Stimulated activated CD4-positive, alpha-beta T cell treated with anti-CD3 and anti-CD28 coated beads, Interleukin-15, amount 100 ng/mL, for 1 hour (primary cell): Measurements from ENCODE around the gene C11orf97.
"Not testable (repeated sequence)": the region's sequence is repeated elsewhere in the genome, so short reads cannot be mapped to it uniquely, and the experiment has no call there.

ENCODE experiments used
- DNase-seq, 2 donors: peaks; one replicate each; pipeline ENCODE4 v3.0.0-alpha.2; 2020; ENCODE audit warnings: low read depth in 1 of 2, low spot score in 1 of 2

The C11orf97 gene, protein sequence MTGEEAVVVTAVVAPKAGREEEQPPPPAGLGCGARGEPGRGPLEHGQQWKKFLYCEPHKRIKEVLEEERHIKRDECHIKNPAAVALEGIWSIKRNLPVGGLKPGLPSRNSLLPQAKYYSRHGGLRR

DNA sequence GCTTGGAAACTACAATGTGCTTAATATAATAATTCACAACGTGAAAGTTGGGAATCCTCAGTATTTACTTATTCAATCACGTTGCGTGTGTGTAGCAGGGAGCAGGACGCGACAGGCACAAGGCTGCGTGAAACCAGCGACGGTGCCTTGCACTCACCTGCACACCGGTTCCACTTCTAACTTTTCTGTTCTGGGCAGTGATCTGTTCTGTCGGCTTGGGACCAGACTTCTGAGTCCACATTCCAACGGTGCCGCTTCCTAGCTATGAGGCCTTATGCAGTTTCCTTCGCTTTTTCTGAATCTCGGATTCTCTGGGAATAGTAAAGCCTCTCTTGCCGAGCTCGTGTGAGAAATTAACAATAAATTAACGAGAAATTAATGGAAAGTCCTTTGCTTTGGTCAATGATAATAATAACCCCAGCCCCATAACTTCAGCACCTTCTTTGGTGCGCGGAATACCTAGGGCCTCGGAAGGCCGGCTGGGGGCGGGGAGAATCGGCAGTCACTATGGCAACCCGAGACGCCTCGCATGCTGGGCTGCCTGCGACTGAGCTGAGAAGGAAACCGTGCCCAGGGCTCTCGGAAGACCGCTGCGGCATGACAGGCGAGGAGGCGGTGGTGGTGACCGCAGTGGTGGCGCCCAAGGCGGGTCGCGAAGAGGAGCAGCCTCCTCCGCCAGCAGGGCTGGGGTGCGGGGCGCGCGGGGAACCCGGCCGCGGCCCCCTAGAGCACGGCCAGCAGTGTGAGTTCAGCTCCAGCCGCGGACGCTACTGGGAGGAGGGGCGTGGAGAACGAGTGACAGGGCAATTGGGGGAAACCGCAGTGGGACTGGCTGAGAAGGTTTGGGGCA, at the start of gene C11orf97:
Gene C11orf97 (plus strand): TSS at position 530 of the 850 bp plus-strand sequence. CDS start 68 bp downstream, at position 598.
- peak; percentile 13 to 35 for DNase-seq

DNA sequence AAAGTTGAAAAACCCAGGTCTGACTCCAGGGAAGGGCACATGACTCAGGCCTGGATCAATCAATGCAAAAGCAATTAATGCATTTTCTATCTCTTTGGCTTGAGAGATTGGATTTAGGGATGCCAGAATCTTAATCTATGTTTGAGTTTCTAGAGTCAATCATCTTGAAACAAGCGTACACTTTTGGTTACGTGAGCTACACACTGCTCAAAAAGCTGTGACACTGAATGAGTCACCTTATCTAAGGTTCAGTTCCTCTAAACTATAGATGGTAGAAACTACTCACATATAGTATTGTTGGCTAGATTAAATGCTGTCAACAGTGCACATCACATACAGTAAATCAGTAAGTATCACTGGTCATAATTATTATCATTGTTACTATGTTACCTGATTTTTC, 42.8 kb upstream of the C11orf97 start:
- no peak for DNase-seq

DNA sequence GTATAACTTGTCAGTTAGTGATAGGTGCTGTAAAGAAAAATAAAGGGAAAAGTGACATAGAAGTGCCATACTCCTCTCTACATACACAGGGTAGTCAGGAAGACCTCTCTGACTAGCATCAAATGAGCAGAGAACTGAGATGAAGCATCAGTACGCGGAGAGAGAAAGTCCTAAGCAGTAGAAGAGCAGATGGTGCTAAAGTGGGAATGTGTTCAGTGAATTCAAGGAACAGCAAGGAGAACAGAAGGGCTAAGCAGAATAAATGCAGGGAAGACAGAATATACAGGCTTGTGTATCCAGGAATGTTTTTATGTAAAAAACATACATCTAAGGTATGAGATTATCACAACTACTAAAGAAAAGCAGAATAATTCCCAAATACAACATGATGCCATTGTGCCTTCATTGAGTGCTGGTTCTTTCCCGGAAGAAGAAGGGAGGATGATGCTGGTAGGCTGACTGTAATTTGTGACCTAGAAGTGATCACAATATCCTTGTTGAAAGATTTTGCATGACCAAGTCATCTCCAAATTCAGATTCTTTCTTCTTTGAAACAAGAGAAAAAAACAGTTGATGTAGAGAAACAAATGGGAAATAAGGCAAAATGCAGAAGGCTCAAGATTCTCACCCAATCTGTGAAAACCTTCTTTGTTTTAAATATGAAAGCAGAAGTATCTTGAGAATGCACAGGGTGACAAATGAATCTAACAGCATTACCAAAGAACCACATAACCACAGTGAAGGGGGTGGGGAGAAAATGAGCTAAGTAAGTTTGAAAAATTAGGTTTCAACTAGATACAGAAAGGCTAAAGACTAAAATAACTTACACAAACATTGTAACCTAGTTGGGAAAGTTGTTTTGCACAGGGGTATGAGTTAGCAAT, 39.1 kb upstream of the C11orf97 start:
- DNase-seq, result no peak

DNA sequence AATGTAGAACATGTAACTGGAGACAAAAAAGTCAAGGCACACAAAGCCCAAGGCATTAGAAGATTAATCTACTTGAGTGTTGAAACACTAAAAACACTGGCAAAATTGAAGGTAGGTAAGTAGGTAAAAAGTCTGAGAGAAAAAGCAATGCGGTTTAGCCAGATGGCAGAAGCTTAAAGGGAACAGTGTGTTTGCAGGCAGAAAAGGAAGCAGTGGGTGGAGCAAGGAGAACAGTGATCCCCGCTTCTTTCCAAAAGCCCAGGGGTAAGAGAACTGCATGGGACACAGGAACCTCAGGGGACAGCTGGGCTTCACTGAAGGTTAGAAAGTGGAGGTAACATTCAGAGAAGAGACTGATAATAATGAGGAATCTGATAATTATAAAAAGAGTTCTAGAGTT, 34.6 kb upstream of the C11orf97 start:
- no peak for DNase-seq

DNA sequence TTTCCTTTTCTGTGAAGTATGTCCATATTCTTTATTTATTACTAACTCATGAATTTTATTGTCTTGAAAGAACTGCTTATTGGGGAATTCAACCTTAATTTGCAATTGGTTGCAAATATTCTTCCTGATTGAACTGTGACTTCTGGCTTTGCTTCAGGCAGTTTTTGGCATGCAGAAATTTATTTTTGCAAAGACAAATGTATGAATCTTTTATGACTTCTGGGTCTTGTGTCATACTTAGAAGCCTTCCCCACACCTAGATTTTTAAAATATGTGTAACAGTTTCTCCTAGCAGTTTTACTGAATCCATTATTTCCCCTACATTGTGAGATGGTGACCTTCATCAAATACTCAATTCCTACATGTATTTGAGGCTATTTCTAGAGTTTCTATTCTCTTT, 30.9 kb upstream of the C11orf97 start:
- DNase-seq, result no peak

DNA sequence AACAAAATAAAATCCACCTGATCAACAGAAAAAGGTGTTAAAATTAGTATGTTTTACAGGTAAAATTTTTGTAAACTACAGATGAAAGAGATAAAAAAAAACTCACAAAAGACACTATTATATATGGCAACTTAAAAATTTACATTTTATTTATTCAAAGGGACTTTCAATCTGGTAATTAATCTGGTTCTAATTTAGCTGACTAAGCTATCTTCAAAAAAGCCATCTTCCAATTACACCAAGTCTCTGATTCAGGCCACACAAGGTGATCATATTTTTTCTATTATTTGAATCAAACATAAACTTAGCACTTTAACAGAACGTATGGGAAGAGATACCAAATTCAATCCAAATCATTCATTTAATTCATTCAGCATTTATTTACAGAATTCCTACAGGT, 26.2 kb upstream of the C11orf97 start:
- DNase-seq, result no peak

DNA sequence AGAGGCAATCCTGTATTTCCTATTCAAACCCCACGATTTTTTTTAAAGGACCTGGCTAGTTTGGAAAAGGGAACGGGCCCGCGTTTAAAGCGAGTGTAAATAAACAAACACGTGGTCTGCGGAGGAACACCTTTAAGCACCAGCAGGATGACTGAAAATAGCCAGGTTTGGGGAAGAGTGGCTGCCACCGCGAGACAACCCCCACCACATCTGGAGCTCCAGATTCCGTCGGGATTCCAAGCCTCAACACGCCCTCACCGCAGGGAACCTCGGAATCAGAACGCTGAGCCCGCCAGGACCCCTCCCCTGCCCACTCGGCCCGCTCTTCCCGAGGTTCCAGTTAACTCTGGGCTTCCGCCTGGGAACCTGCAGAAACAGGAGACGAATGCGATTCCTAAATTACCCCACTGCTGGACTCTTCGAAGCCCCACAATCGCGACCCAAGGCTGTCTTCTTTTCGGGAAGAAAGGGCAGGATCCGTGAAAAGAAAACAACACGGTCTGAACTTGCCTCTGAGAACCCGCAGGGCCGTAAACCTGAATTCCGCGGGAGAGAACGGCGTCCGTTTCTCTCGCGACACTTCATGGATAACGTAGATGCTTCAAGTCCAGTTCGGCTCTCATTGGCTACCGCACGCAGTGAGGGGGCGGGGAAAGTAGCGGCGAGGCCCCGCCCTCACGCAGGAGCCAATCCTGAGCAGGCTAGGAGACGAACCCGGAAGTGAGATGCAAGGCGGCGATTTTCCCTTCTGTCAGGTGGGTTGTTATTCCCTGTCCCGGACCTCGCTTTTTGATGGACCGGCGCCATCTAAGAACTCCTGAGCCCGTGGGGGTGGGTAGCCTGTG, 18.8 kb upstream of the C11orf97 start, which contains the start of the genes ANKRD49 and MRE11:
Gene ANKRD49 (plus strand): TSS at position 704 of the 845 bp plus-strand sequence. CDS start 2,710 bp downstream, outside the sequence.
Gene MRE11 (minus strand): TSS at position 564 of the 845 bp plus-strand sequence. CDS start 1,043 bp downstream, outside the sequence.
- peak; percentile 91 to 93 for DNase-seq

DNA sequence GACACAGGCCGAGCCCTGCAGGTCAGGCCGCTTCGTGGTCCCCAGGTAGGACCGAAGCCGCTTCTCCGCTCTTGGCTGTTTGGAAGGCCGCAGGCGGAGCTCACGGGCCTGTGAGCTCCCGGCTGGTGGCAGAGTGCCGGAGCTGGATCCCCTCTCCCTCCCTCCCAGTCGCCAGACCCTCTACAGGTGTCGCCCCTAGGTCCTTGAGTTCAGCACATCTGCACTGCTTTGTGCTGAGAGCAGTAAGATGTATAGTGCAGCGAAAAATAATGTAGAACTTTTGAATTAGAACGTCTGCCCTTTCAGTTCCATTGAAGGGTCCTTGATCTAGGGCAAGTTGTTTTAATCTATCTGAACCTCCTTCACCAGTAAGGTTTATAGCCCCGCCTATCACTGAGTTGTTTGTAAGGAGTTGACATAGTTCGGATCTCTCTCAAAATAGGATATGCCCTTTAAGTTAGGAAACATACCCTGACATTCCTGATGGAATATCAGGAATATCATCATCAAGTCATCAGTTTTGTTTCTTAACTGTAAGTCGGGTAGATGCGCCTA, 18.1 kb upstream of the C11orf97 start:
- DNase-seq, result no peak

DNA sequence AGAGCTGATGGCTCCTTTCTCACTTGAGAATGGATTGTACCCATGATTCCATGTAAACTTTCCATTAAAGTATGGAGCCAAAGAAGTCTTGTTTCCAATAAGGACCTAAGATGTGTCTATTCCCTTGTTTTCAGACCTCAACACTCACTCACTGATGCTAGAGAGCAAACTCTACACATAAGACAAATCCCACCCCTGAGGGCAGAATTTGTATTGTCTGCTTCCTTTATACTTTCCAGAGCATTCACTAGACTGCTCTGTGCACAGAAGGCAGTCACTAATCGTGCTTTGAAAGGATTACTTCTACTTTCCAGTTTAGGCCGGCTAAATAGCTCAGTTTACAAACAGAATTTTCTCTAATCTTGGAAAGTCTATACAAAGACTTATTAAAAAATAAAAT, 12.1 kb upstream of the C11orf97 start:
- DNase-seq, result no peak

DNA sequence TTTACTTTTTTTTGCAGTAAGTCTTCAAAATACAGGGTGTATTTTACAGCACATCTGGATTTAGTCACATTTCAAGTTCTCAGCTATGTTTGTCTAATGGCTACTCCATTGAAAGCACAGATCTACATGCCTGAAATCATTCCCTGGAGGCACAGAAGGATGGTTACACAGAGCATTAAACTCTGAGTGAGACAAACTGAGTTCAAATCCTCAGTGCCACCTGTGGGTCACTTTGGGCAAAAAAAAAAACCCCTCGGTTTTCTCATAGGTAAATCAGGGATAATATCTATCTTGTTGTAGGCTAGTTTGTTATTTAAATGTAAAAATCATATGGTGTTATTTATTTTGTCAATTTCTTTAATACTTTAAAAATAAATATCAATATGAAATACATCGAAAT, 10.7 kb upstream of the C11orf97 start:
- no peak for DNase-seq

DNA sequence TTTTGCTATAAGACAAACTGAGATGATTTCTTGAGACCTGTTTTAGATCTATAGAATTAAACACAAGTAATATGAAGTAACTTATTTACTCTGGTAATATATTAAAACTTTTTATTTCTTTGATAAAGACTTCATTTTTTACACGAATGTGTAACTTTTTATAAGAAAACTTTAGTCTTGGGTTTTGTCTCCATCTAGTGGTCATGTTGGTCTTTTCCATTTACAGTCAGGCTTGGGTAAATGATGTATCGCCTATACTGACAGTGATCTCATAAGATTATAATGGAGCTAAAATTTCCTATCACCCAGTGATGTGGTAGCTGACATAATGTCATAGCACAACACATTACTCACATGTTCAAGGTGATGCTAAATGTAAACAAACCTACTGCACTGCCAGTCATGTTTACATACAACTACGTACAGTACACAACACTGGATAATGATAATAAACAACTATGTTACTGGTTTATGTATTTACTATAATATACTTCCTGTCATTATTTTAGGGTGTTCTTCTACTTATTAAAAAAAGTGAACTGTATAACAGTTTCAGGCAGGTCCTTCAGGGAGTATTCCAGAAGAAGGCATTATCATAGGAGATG, 7.5 kb upstream of the C11orf97 start:
- no peak for DNase-seq

DNA sequence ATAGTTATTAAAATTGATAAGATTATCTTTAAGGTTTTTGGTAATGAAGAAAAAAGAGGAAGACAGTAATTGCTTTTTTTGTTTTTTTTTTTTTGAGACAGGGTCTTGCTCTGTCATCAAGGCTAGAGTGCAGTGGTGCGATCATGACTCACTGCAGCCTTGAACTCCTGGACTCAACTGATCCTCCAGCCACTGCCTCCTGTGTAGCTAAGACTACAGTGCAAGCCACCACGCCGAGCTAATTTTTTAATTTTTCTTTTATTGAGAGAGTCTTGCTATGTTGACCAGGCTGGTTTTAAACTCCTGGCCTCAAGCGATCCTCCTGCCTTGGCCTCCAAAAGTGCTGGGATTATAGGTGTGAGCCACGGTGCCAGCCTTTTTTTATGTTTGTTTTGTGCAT, 5.7 kb upstream of the C11orf97 start:
- not testable (repeated sequence) for DNase-seq

DNA sequence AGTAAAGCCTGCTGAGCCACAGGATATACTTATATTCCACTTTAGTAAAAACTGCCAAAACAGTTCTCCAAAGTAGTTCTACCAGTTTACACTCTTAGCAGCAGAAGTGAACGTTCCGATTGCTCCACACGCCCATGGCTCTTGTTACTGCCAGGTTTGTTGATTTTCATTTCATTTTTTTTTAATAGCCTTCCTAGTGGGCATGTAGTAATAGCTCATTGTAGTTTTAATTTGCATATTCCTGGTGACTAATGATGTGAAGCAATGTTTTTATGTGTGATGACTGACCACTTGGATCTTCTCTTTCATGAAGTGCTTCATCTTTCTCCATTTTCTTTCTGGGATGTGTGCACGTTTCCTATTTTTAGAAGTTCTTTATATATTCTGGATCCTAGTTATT, 4.8 kb upstream of the C11orf97 start:
- DNase-seq, result no peak

DNA sequence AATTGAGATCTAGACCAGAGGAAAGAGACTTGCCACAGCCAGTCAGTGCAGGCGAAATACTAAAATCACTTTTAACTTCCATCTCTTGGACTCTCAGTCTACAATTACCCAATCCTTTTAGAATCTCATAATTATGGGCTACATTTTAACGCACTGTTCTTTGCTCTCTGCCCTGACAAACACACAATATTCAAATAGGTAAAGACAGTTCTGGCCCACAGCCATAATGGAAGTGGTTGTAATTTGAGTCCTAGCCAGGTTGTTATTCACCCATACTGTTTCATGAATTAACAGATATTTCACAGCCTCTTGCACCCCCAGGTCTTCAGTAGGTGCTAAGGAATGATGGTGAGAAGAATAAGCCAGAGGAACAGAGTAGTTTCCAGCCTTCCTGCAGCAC, 830 bp downstream of the C11orf97 start:
- no peak for DNase-seq

DNA sequence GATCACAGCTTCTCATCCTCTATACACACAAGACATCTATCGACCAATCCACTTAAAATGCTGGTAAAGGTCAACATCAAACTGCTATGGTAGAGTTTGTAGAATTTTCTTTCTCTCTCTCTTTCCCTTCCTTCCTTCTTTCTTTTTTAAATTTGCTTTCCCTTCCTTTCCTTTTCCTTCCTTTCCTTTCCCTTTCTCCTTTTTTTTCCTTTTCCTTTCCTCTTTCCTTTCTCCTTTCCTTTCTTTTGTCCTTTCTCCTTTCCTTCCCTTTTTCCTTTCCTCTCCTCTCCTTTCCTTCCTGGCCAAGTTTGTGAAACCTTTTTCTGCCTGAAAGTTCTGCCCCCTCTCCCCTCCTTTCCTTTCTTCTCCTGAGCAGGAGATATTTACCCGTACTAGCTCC, 3.1 kb downstream of the C11orf97 start:
- DNase-seq, result no peak

DNA sequence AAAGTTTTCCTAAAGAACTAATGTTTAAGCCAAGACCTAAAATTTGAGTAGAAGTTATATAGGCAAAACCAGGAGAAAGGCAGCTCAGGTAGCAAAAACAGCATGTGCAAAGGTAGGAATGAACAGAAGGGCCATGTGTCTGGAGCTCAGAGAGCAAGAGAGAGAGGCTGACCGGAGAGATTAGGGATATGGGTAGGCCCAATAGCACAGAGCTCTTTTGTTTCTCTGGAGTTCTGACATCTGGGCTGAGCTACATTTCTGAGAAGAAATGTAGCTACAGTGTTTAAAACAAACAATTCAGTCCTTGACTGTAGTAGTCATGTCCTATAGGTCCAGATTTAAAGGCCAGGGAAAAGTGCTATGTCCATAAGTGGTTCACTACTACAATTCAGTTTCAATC, 4.5 kb downstream of the C11orf97 start:
- no peak for DNase-seq

DNA sequence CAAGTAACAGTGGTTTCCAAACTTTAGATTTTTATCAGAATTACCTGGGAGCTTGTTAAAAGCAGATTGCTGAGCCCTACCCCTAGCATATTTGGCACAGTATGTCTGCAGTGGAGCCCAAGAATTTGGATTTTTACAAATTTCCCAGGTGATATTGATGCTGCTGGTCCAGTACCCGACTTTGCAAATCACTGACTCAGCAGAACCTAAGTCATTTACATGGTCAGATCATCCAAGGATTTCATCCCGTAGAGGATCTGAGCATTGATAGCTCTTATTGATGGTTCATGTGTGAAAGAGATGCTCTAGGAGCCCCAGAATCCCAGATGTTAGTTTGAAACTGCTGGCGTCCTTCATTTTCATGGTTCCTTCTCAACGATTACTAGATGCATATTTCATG, 6.0 kb downstream of the C11orf97 start:
- no peak for DNase-seq

DNA sequence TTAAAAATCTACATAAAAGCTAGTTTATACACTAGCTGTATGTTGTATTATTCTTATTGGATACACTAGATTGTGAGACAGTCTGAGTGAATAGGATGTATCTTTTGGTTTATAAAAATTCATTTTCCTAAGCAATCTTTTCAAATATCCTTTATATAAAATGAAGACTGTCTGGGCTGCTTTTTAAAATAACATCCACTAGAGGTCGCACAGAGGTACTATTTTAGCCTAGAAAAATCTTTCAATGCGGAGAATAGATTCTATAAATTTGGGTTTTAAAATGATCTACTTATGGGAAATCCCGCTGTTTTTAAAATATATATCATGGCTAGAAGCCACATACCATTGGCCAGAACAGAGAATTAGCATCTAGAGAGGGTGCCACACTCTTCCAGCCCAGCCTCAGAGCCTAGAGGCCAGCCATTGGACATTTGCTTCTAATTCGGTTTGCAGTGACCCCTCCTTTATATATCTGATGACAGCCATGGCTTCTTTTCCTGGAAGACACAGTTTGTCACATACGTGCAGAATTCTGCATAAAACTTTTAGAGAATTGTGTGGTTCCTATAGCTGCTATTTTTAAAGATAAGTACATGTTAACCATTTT, 7.3 kb downstream of the C11orf97 start:
- DNase-seq, result no peak

DNA sequence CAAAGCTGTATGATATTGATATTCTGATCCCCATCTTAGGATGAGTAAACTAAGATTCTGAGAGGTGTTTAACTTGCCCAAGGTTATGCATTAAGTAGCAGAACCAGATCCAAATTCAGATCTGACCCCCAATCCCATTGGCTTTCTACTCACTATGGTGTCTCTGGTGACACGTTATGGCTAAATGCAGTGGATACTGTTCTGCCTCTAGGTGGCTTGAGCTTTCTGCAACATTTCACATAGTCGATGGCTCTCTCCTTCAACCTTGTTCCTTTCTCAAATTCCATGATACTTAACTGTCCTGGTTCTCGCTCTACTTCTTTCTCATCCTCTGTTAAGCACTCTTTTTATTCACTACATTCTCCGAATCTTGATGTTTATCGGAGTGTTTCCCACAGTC, 9.4 kb downstream of the C11orf97 start:
- no peak for DNase-seq

DNA sequence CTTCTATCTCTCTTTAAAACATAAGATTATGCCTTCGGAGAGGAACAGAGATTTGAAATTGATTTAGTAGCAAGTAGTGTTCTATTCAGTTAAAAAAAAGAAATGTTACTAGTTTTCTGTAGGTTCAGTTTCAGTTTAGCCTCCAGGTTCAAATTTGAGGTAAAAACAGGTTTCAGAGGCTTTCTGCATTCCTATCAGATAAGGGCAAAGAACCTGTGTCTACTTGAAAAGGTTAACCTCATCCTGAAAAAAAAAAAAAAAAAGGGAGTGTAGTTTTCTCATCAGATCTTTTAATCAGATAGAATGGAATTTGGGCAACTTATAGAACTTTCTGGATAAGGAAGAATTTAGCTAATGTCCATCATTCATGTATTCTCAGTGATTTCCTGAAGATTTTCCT, 12.1 kb downstream of the C11orf97 start:
- no peak for DNase-seq
